ENCODE measurements around the gene GNPDA1.

The GNPDA1 gene

GRCh38 chr5:141958546-141959172, 54.2 kb downstream of the GNPDA1 start:
- DNase-seq (ENCODE audit: extremely low read depth in 1 of 2, low read depth in 1 of 2) = no peak

GRCh38 chr5:141958113-141958512, 54.7 kb downstream of the GNPDA1 start, which contains the start of gene PCDH12:
PCDH12 (minus strand) TSS chr5:141958202; CDS start chr5:141957851, 351 bp downstream.
- no peak for DNase-seq (ENCODE audit: extremely low read depth in 1 of 2, low read depth in 1 of 2)

- no peak for DNase-seq (ENCODE audit: extremely low read depth in 1 of 2, low read depth in 1 of 2)
Observed at GRCh38 chr5:141957367-141957996, 55.3 kb downstream of the GNPDA1 start.

DNA sequence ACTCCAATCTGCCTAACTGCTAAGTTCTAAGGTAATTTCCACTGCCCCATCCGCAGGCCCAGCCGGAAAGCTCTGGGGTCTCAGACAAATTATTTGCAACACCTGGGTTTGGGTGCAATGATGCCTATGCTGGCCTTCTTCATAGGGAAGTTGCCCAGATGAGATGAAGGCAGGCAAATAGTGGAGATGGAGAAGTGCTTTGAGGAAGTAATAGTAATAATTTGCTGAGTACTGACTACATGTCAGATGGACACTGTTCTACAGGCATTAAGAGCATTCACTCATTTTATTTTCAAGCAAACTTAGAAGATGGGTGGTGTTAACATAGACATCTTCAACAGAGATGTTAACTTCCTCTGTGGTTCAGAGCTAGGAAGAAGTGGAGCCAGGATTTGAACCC, 58.6 kb downstream of the GNPDA1 start:
- no peak for DNase-seq (ENCODE audit: extremely low read depth in 1 of 2, low read depth in 1 of 2)

GRCh38 chr5:141952020-141952419, 60.8 kb downstream of the GNPDA1 start:
- no peak for DNase-seq (ENCODE audit: extremely low read depth in 1 of 2, low read depth in 1 of 2)

GRCh38 chr5:141951332-141951781, 61.5 kb downstream of the GNPDA1 start:
- DNase-seq (ENCODE audit: extremely low read depth in 1 of 2, low read depth in 1 of 2) = no peak

Measured in activated CD8-positive, alpha-beta memory T cell treated with anti-CD3 and anti-CD28 coated beads for 1 hour (primary cell).